Esophagus squamous epithelium (tissue), 4 donors: Measurements from ENCODE around the gene CSNK1G1.
"Not testable (repeated sequence)": the region's sequence is repeated elsewhere in the genome, so short reads cannot be mapped to it uniquely, and the experiment has no call there.

Experiments
- CTCF ChIP-seq, 6 experiments: fragments of 450-650 bp in 4 of 6; fragments of 200-600 bp in 2 of 6; sonication (generic) in 2 of 6; IDR thresholded peaks; one replicate each; pipeline ENCODE4 v1.5.1; 2016 to 2019; ENCODE audit warnings: antibody characterized with exemption in 6 of 6, mild to moderate bottlenecking in 4 of 6, moderate library complexity in 4 of 6
- POLR2A ChIP-seq, 4 donors: fragments of 450-650 bp; IDR thresholded peaks; one replicate each; pipeline ENCODE4 v1.6.1; 2017; ENCODE audit warnings: antibody characterized with exemption in 4 of 4, mild to moderate bottlenecking in 4 of 4, moderate library complexity in 3 of 4

GRCh38 chr15:64371383-64371782 is 15.4 kb upstream of the CSNK1G1 start:
- not testable (repeated sequence) for TF ChIP-seq CTCF, POLR2A (IDR thresholded peaks at IDR 0.05)
